GM18861 (cell line): ENCODE measurements around the gene MIEN1.
"Not testable (repeated sequence)": the region's sequence is repeated elsewhere in the genome, so short reads cannot be mapped to it uniquely, and the experiment has no call there.

ENCODE experiments used
- ATAC-seq: cut with Tn5 transposase; IDR thresholded peaks from one replicate; pipeline ENCODE4 v1.9.1; 2021; ENCODE audit not compliant: unreplicated experiment

MIEN1 gene

DNA sequence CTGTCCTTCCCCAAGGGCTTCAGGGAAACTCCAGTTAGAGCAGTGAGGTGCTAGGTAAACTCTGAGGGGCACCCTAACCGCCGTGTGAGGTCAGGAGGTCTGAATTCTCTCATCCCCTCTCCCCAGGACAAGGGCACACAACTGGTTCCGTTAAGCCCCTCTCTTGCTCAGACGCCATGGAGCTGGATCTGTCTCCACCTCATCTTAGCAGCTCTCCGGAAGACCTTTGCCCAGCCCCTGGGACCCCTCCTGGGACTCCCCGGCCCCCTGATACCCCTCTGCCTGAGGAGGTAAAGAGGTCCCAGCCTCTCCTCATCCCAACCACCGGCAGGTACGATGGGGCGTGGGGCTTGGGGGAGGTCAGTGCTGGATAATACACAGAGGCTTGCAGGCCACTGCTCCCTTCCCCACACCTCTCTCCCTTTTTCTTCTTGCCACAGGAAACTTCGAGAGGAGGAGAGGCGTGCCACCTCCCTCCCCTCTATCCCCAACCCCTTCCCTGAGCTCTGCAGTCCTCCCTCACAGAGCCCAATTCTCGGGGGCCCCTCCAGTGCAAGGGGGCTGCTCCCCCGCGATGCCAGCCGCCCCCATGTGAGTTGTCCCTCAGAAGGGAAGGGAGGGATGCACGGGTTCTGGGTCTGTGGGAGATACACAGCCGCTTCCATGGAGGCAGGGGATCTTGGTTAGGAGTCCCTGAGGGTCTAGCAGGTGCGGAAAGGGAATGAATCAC is 12.0 kb upstream of the MIEN1 start:
- no peak for ATAC-seq

DNA sequence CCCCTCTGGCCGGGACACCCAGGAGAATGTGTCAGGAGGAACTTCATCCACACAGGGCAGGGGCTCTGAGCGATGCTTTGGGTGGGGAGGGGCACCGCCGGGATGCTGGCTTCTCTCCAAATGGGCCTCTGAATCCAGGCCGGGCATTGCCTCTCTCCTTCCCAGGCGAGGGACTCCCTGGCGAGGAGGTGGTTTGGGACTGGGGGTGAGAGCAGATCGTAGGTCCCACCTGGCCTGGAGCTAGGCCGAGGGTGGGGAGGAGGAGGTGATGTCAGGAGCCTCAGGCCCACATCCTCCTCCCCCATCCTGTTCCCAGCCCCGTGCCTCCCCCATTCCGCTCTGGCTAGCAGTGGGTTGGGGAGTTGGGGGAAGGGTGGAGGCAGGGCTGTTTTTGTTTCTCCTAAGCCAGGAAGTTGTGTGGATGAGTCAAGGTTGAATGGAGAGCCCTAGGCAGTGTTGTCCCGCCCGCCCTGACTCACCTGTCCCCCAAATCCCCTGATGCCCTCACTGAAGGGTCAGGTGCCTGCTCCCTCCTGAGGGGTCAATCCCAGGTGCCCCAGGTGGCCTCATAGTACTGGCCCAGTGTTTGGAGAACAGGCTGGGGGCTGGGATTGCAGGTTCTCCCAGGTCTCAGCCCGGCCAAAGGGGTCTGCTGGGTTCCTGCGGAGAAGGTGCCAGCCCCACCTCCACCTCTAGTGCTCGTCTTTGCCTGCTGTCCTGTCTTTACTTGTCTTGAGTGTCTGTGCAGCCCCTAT is 10.2 kb upstream of the MIEN1 start:
- no peak for ATAC-seq

DNA sequence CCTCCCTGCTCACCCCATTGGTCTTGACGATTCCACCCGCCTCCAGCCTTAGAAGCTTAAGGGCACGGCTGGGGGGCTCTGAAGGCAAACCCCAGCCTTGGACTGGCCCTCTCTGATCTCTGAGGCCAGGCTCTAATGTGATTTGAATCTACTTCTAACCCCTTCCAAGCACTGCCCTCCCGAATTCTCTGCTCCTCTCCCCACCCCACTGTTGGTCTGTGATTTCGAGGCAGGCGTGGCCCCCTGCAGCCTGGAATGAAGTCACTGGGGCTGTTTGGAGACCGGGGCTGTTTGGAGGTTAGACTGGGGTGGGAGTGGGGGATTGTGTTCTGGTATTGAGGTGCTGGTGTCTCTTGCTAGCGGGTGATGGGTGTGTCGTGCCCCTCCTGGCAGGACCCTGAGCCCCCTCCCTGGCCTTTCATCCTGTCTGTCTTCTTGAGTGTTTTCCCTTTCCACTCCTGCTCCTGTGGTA is 9.6 kb upstream of the MIEN1 start:
- no peak for ATAC-seq

DNA sequence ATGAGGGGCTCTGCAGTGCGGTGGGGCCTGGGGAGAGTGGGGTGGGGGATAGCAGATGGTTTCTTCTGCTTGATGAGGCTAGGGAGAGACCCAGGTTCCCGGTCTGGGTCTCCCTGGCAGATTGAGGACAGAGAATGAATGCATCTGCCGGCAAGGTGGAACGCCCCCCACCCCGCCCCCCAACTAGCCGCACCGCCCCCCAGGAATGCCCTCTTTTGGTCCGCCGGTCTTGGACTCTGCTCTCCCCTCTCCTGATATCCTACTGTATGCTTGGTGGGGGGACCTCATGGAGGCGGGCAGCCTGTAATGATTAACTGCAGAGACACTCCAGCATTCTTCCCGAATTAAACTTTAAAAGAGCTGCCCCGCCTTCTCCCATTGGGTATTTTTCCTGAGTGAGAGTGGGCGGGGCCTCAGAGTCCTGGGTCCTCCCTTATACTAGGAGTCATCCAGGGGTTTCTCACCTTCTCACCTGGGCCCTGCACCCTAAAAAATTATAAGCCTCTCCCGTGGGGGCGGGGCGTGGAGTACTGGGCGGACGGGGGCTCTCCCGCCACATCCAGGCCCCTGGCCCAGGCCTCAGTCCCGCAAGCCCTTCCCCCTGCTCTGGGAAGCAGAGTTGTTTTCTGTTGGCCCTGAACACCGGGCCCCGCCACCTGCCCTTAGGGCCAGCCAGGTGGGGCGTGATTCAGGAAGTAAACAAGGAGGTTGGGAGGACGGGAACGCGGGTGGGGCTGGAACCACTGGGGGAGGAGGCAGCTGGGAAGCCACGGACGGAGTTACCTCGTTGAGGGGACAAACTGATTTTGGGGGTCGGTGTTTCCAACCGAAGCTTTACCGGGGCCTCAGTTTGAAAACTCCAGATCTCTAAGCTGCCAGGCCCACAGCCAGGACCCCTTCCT is 8.9 kb upstream of the MIEN1 start:
- ATAC-seq, result no peak

DNA sequence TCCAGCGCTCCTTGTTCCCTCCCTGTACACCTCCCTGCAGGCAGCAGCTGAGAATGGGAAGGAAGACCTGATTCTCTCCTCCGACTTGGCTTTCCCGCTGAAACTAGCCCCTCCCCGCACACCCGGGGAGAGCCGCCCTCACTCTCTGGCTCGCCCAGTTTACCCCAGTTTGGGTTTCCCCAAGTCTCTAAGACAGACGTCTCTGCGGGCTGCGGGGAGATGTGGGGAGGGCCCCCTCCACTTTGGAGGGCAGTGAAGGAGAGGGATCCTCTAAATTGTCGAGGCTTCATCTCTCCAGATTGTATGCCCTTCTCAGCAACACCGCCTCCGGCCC is 8.2 kb upstream of the MIEN1 start:
- no peak for ATAC-seq

DNA sequence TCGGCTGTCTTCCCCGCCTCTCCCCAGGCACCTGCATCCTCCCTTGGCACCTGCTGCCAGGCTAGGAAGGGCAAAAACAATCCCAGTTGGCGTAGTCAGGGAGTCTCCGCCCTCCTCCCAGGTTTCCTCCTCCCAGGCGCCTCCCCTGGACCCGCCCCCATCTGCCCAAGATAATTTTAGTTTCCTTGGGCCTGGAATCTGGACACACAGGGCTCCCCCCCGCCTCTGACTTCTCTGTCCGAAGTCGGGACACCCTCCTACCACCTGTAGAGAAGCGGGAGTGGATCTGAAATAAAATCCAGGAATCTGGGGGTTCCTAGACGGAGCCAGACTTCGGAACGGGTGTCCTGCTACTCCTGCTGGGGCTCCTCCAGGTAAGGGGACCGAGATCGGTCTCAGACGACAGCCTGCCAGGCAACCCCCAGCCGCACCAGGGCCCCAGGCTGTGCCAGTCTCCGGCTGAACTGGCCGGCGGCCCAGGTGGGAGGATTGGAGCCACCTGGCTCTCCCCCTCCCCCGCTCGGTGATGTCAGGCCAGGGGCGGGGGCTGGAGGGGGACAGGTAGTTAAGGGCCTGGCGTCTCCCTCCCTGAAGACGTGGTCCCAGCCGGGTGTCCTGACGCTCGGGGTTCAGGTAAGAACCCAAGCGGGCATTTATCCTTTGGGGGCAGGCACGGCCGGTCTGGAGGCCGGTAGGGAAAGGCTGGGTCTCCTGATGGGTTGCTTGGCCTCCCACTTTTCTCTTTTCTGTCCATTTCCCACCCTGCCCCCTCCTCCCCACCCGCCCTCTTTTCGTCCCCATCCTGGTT is 7.6 kb upstream of the MIEN1 start, which contains the start of gene GRB7:
Gene GRB7, plus strand, starts transcription at position 179 of the 808 bp plus-strand sequence. CDS start 4,364 bp downstream, outside the sequence.
- ATAC-seq, result no peak

DNA sequence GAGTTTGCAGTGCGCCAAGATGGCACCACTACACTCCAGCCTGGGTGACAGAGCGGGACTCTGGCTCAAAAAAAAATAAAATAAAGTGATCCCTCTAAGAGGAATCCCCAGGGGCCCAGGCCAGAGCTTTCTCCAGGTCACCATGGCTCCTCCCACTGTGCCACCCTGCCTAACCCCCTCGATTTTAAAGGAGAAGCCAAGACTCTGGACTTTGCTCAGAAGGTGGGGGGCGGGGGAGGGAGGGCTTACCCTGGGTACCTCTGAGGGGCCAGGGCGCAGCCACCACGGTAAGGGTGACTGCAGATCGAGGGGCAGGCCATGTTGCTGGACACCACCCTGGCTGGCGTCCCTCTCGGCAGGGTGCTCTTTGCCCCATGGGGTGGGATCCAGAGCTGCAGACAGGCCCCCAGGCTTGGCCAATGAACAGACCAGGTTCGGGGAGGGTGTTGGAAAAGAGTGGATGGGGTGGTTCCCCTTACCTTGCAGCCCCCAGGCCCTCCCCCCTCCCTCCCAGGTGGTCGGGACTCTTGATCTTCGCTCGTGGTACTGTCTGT is 7.0 kb upstream of the MIEN1 start:
- no peak for ATAC-seq

DNA sequence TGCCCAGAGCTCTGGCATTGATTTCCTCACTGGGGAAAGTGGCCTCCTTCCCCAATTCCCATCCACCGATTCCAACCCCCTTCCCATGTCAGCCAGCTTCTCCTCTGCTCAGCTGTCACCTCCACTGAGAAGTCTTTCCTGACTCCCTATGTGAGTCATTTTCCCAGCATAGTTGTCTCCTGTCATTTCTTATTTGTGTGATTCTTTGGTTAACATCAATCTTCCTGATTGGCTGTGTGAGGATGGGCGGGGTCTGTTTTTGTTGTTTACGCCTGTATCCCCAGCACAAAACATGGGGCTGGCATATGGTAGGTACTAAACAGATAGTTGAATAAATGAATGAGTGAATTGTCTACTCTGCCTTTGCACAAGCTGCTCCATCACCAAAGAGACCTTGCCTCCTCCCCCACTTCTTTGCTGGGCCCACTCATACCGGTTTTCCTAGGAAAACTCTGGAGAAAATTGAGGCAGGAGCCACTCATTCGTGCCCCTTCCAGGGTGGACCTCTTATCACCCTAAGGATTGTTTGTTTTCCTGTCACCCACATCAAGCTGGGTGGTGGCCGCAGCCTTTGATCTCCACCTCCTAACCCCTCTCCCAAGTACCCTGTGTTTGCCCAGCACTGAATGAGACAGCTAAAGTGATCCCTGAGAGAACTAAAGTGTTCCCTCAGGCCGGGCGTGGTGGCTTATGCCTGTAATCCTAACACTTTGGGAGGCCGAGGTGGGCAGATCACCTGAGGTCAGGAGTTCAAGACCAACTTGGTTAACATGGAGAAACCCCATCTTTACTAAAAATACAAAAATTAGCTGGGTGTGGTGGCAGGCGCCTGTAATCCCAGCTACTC is 6.2 kb upstream of the MIEN1 start:
- no peak for ATAC-seq

DNA sequence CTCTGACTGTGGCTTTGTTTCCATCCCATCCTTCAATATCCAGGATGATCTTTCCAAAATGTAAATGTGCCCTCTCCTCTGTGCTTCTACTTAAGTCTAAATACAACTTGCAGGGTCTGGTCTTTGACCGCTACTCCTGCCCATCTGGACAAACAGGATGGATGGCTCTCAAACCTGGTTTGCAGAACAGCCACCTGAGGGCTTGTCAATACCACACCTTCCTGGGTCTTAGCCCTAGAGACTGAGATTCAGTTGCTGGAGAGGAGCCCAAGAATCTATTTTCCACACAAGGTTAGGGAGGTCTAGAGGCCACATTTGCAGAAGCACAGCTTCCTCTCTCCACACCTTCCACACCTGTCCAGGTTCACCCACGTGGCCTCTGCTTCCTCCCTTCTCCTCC is 5.5 kb upstream of the MIEN1 start:
- ATAC-seq, result no peak

DNA sequence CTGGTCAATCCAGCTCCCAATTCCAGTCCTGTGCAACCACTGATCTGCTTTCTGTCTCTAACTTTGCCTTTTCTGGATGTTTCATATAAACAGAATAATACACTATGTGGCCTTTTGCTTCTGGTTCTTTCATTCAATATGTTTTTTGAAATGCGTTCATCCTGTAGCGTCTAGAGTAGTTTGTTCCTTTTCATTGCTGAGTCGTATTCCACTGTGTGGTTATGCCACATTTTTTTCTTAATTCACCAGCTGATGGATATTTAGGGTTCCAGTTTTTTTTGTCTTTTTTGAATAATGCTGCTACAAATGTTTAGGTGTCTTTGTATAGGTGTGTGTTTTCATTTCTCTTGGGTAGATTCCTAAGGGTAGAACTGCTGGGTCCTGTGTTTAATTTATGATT is 2.3 kb upstream of the MIEN1 start:
- ATAC-seq, result no peak

DNA sequence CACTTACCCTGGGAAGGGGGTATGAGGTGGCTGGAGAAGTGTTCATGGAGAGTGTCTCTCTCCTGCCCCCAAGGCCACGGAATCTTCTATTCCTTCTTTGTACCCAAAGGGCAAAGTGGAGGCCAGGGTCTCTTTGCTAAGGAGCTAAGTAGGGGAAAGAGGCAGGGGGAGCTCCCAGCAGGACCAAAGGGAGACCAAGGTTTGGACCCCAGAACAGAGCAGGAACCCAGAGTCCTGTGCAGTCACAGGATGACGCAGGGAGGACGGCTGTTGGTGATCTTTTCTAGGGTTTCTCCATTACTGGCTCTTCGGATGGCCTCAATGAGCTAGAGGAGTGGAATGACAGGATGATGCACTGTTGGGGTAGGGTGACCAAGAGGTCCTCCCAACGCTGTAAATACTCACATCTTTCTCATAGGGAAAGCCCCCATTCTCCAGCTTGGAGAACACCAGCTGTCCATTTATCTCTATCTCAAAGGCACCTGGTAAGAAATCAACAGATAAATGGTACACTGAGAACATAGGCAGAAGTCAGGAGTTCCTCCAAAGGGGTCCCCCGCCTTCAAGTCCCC is 966 bp downstream of the MIEN1 start:
- ATAC-seq, result no peak

DNA sequence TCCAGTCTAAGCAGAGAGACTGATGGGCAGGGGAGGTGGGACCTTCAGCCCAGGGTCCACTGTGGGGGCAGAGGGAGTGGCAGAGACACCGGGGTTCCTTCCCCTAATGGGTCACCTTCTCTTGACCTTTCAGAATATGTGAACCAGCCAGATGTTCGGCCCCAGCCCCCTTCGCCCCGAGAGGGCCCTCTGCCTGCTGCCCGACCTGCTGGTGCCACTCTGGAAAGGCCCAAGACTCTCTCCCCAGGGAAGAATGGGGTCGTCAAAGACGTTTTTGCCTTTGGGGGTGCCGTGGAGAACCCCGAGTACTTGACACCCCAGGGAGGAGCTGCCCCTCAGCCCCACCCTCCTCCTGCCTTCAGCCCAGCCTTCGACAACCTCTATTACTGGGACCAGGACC is 2.8 kb downstream of the MIEN1 start:
- ATAC-seq, result no peak

DNA sequence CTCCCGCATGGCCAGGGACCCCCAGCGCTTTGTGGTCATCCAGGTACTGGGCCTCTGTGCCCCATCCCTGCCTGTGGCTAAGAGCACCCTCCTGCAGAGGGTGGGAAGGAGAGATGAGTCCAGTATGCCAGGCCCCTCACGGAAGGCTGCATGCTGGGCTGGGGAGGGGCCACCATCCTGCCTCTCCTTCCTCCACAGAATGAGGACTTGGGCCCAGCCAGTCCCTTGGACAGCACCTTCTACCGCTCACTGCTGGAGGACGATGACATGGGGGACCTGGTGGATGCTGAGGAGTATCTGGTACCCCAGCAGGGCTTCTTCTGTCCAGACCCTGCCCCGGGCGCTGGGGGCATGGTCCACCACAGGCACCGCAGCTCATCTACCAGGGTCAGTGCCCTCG is 3.7 kb downstream of the MIEN1 start:
- ATAC-seq, result no peak

DNA sequence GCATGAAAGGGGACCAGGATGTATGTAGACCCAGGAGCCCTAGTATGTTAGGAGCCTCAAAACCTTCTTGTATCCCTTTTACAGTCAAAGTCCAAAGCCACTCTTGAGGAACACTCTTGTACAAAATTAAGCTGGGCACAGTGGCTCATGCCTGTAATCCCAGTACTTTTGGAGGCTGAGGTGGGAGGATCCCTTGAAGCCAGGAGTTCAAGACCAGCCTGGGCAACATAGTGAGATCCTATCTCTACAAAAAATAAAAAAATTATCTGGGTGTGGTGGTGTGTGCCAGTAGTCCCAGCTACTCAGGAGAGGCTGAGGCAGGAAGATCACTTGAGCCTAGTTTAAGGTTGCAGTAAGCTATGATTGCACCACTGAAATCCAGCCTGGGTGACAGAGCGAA is 4.4 kb downstream of the MIEN1 start:
- not testable (repeated sequence) for ATAC-seq

DNA sequence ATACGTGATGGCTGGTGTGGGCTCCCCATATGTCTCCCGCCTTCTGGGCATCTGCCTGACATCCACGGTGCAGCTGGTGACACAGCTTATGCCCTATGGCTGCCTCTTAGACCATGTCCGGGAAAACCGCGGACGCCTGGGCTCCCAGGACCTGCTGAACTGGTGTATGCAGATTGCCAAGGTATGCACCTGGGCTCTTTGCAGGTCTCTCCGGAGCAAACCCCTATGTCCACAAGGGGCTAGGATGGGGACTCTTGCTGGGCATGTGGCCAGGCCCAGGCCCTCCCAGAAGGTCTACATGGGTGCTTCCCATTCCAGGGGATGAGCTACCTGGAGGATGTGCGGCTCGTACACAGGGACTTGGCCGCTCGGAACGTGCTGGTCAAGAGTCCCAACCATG is 5.6 kb downstream of the MIEN1 start:
- no peak for ATAC-seq

DNA sequence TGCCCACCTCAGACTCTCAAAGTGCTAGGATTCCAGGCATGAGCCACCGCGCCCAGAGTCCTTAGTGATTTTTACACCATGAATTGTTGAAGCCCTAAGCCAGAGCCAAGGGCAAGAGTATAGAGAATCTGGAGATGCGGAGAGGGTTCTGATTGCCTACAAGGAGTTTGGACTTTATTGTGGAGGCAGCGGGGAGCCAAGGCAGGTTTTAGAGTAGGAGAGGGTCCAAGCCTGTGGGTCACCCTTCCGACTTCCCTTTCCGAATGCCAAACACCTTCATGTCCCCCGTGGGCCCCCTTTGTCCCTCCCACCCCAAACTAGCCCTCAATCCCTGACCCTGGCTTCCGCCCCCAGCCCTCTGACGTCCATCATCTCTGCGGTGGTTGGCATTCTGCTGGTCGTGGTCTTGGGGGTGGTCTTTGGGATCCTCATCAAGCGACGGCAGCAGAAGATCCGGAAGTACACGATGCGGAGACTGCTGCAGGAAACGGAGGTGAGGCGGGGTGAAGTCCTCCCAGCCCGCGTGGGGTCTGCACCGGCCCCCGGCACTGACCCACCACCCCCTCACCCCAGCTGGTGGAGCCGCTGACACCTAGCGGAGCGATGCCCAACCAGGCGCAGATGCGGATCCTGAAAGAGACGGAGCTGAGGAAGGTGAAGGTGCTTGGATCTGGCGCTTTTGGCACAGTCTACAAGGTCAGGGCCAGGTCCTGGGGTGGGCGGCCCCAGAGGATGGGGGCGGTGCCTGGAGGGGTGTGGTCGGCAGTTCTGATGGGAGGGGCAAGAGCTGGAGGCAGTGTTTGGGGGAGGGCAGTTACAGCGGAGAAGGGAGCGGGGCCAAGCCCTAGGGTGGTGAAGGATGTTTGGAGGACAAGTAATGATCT is 7.1 kb downstream of the MIEN1 start:
- ATAC-seq, result no peak

DNA sequence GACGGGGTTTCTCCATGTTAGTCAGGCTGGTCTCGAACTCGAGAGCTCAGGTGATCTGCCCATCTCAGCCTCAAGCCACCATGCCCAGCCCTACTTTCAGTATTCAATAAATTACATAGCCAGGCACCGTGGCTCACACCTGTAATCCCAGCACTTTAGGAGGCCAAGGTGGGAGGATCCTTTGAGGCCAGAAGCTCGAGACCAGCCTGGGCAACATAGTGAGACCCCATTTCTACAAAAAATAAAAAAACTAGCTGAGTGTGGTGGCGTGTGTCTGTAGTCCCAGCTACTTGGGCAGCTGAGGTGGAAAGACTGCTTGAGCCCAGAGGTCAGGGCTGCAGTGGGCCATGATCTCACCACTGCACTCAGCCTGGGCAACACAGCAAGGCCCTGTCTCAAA is 8.2 kb downstream of the MIEN1 start:
- no peak for ATAC-seq
